ENCODE data around the gene PDLIM4.

DNA sequence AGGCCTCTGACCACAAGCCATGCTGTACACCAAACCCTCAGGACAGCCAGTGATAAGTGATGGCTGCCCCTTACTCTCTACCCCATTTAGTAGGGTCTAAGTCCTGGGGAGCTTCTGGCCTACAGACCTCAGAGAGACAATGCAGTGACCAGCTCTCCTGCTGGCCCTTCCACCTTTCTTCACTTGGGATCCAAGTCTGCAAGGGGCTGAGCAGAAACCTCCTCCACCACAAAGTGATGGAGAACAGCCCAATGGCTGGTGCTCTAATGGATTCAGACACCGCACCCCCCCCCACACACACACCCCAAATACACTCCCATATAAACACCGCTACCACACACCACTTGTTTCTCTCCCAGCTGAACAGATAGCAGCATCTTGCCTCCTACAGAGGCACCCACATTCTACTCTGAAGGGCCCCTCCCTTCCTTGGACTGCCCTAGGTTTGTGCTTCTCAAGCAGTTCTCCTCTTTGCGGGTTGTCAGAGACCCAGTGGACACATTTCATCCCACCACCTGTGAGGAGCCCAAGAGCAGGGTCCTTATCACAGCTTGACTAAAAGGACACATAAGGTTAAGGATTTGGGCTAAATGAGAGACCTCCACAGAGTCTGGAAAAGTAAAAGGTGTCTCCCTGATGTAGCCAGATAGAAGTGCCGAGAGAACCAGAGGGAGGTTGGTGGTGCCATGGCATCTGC is 1.3 kb upstream of the PDLIM4 start:
- TF ChIP-seq, protein P1, sequence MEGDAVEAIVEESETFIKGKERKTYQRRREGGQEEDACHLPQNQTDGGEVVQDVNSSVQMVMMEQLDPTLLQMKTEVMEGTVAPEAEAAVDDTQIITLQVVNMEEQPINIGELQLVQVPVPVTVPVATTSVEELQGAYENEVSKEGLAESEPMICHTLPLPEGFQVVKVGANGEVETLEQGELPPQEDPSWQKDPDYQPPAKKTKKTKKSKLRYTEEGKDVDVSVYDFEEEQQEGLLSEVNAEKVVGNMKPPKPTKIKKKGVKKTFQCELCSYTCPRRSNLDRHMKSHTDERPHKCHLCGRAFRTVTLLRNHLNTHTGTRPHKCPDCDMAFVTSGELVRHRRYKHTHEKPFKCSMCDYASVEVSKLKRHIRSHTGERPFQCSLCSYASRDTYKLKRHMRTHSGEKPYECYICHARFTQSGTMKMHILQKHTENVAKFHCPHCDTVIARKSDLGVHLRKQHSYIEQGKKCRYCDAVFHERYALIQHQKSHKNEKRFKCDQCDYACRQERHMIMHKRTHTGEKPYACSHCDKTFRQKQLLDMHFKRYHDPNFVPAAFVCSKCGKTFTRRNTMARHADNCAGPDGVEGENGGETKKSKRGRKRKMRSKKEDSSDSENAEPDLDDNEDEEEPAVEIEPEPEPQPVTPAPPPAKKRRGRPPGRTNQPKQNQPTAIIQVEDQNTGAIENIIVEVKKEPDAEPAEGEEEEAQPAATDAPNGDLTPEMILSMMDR (IDR thresholded peaks at IDR 0.05), result no peak
- no peak for TF ChIP-seq POLR2A (IDR thresholded peaks at IDR 0.05)

All from Peyer's patch (tissue), 4 donors.